NCI-H226 (cell line): ENCODE data around the gene SLN.

Experiments used
- DNase-seq: peaks from one replicate; pipeline ENCODE4 v3.0.0-alpha.2; 2015

Gene SLN

GRCh38 chr11:107682171-107682570 is 29.7 kb downstream of the SLN start:
- DNase-seq: no peak

- DNase-seq: no peak
These were observed 32.4 kb downstream of the SLN start for GRCh38 chr11:107679255-107680024.

GRCh38 chr11:107678632-107678971 is 33.3 kb downstream of the SLN start:
- DNase-seq: no peak

GRCh38 chr11:107677924-107678631 is 33.8 kb downstream of the SLN start:
- no peak for DNase-seq

- DNase-seq: no peak
These were observed 35.4 kb downstream of the SLN start for GRCh38 chr11:107676336-107677057.

GRCh38 chr11:107675902-107676301 is 36.0 kb downstream of the SLN start:
- no peak for DNase-seq

GRCh38 chr11:107669893-107670601 is 41.8 kb downstream of the SLN start:
- DNase-seq: no peak

GRCh38 chr11:107669191-107669740 is 42.6 kb downstream of the SLN start:
- DNase-seq: no peak

- DNase-seq: no peak
These were observed 44.8 kb downstream of the SLN start for GRCh38 chr11:107666911-107667613.

- DNase-seq: no peak
These were observed 46.8 kb downstream of the SLN start for GRCh38 chr11:107665018-107665417.

GRCh38 chr11:107661656-107662055 is 50.2 kb downstream of the SLN start:
- no peak for DNase-seq

- DNase-seq: no peak
These were observed 51.8 kb downstream of the SLN start for GRCh38 chr11:107660066-107660465.

- DNase-seq: no peak
These were observed 52.5 kb downstream of the SLN start for GRCh38 chr11:107659310-107659709.
